Bronchial epithelial cell (primary cell): Measurements from ENCODE around the gene PADI6. TPM values are rescaled to one million over a fixed set of nuclear protein-coding genes. Genes with fewer than 3 reads are reported as not detected.

Experiments
- DNase-seq: peaks from one replicate; pipeline ENCODE4 v3.0.0-alpha.2; 2010; ENCODE audit warnings: low read depth
- FAIRE-seq: peaks from 2 replicates; lab custom pipeline; 2011; peaks lifted over from hg19 to GRCh38; lab: Jason Lieb, UNC
- H3K27me3 ChIP-seq: 2 replicates; pipeline ENCODE4 v1.5.1; 2011; ENCODE audit warnings: low read length; ENCODE audit not compliant: control insufficient read depth, insufficient read depth
- H3K36me3 ChIP-seq: 2 replicates; pipeline ENCODE4 v1.5.1; 2011; ENCODE audit warnings: low read length; ENCODE audit not compliant: control insufficient read depth, insufficient read depth
- H3K4me3 ChIP-seq: 2 replicates; pipeline ENCODE4 v1.5.1; 2011; ENCODE audit warnings: mild to moderate bottlenecking, low read depth, low read length, control low read depth
- CTCF ChIP-seq: IDR thresholded peaks from 2 replicates; pipeline ENCODE4 v1.5.1; 2011; ENCODE audit warnings: mild to moderate bottlenecking, moderate library complexity, low read length, control low read depth, inconsistent platforms; ENCODE audit not compliant: insufficient read depth, severe bottlenecking
- total RNA-seq: library from RNA; depleted of rRNA; stranded (reverse); fragments of >200 nt; gene quantifications from 2 replicates; pipeline ENCODE4 v1.2.1, GENCODE V29; 2014

The PADI6 gene
- total RNA-seq, 1 donor from 2014 or later: not detected

- DNase-seq (peak; percentile 44), FAIRE-seq (peak; percentile 23)
- Histone ChIP-seq H3K27me3 (no peaks in the 10 kb centered on the region), H3K36me3 (peaks cover 63% of the 10 kb centered on the region), H3K4me3 (no peak overlapping the region)
- TF ChIP-seq CTCF: no peak
Measured at GRCh38 chr1:17412093-17412870, 40.3 kb downstream of the PADI6 start.

- TF ChIP-seq CTCF: no peak
- FAIRE-seq (no peak), DNase-seq (no peak)
- Histone ChIP-seq H3K36me3 (peaks cover 62% of the 10 kb centered on the region), H3K4me3 (no peak overlapping the region), H3K27me3 (no peaks in the 10 kb centered on the region)
Measured at GRCh38 chr1:17414022-17414421, 42.0 kb downstream of the PADI6 start.

GRCh38 chr1:17416389-17416788 lies 44.4 kb downstream of the PADI6 start:
- peaks cover 51% of the 10 kb centered on the region for H3K36me3 ChIP-seq
- no peak for FAIRE-seq

GRCh38 chr1:17419626-17420328 lies 47.8 kb downstream of the PADI6 start:
- FAIRE-seq (no peak), DNase-seq (peak; percentile 21)
- TF ChIP-seq CTCF: peak; percentile 95
- no peak overlapping the region for H3K4me3 ChIP-seq
- peaks cover 49% of the 10 kb centered on the region for H3K36me3 ChIP-seq
- no peaks in the 10 kb centered on the region for H3K27me3 ChIP-seq

More at GRCh38 chr1:17416389-17416788, 44.4 kb downstream of the PADI6 start:
- Histone ChIP-seq H3K27me3 (no peaks in the 10 kb centered on the region), H3K4me3 (no peak overlapping the region)
- TF ChIP-seq CTCF: no peak
- no peak for DNase-seq

- Histone ChIP-seq H3K27me3 (no peaks in the 10 kb centered on the region), H3K4me3 (no peak overlapping the region), H3K36me3 (peaks cover 51% of the 10 kb centered on the region)
- no peak for FAIRE-seq
- no peak for TF ChIP-seq CTCF
- no peak for DNase-seq
Measured at GRCh38 chr1:17420391-17420918, 48.5 kb downstream of the PADI6 start.
